NCI-H2107 treated with DMSO at 0.1 percent for 48 hours (cell line): ENCODE data around the gene IGFLR1.
"Not testable (repeated sequence)": the region's sequence is repeated elsewhere in the genome, so short reads cannot be mapped to it uniquely, and the experiment has no call there.

Source experiments
- DNase-seq: peaks from one replicate; lab custom pipeline; 2025; ENCODE audit not compliant: unreplicated experiment; lab: John Stamatoyannopoulos, UW

IGFLR1 gene

DNA sequence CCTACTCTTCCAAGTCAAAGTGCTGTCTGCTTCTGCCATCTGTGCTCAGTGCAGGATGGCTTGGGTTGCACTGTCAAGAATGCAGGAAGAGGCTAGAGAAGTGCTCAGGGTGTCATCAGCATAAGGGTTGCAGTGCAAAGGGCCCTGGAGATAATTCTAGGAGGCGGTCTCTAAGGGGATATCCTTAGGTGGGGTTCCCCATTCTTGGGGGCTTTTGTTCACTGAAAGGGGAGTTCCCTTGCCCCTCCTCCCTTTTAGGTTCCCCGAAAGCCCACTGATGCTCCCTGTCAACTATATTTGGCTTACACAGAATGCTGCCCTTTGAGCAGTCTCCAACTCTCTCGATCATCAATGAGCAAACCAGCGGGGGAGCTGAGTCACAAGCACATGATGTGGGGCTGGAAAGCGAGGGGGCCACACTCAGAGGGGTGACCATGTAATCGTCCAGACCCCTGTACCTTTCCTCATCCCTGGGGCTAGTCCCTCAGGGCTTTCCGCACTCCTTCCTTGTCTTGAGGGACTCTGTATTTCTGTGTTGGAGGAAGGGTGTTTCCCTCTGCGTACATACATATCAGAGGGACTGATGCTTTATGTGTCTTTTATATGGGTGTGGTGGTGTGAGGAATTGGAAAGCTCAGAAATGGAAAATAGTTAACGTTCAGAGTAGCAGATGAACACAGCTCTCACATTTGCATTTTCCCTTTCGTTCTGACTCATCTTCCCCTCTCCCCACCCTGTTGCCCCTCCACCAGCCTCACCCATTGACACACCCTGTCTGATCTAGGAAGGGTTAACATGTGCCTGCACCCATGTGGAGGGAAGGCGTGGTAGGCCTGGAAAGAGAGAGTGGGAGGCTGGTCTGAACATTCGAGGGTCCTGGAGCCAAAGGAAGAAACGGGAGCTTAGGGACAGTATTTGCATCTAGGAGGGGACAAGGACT is 31.2 kb downstream of the IGFLR1 start:
- DNase-seq, result no peak

DNA sequence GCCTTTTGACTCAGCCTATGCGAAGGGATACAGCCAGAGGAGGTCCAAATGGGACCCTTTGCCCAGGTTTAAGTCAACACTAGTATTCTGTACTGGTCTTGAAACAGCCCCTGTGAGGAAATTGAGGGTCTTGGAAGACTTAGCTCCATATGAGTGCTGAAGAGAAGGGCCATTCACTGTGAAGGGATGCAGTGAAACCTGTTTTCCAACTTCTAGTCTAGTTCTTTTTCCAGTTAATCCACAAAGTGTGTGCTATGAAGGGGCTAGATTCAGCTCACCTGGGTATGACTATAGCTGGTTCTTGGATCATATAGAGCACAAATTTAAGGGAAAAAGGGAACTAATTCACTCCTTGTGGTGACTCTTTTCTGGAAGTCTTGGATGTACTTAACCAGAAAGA is 33.9 kb downstream of the IGFLR1 start:
- DNase-seq, result no peak

DNA sequence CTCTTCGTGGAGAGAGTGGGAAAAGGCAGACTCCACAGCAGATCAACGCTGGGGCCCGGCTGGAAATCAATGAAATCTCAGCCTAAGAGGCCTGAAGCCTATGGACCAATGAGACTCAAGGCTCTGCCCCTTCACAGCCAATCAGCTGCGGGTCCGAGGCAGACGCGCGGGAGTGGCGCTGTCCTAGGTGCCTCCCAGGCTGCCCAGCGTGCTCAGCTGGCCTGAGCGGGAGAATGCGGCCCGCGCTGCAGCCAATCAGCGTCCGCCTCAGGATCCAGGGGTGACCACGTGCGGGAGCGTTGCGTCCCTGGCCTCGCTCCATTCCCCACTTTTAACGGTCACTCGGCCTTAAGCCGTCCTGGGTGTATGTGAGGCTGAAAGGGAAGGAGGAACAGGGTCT is 38.0 kb downstream of the IGFLR1 start, which contains the start of gene ZBTB32:
Gene ZBTB32 (plus strand): TSS at position 341 of the 400 bp plus-strand sequence. CDS start 10,069 bp downstream, outside the sequence.
- DNase-seq, result no peak

DNA sequence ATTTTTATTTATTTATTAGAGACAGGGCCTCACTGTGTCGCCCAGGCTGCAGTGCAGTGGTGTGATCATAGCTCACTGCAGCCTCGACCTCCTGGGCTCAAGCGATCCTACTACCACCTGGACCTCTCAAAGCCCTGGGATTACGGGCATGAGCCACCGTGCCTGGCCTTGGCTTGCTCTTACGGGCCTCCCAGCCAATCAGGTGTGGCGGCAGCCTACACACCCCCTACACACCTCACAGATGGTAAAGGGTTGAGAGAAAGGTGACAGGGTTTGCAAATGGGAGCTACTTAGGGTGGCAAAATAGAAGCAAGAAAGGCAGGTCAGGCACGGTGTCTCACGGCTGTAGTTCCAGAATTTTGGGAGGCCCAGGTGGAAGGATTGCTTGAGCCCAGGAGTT is 38.9 kb downstream of the IGFLR1 start:
- DNase-seq, result no peak

DNA sequence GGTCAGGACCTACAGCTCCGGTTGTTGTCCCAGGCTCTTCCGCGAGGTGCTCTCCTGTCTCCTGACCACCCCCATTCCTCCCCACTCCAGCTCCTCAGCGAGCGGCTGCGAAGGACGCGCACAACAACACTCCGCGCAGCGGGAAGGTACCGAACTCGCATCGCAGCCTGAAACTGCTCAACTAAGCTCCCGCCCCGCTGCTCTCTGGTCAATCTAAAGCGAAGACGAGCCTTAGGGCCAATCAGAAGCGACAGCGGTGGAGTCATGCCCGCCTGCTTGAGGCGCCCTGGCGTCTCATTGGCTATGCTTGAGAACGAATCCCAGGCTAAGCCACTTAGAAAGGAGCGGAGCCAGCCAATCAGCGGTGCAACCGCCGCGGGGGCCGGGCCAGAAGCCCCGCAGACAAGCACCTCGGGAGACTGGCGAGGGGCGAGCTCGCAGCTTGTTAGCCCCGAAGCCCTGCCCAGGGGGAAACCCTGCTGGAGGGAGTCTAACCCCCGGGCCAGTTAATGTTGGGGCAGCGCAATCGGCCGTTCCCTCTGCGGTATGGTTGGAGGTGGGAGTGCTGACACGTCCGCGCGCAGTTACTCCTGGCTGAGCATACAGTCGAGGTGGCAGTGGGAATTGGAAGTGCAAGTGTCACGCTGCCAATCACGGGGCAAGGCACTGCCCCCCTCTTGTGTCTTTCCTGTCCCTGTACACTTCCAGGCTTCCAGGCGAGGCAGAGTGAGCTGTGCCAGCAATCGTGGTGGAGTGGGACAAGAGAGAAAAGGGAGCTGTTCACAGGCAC is 39.8 kb downstream of the IGFLR1 start:
- DNase-seq, result peak; percentile 89

DNA sequence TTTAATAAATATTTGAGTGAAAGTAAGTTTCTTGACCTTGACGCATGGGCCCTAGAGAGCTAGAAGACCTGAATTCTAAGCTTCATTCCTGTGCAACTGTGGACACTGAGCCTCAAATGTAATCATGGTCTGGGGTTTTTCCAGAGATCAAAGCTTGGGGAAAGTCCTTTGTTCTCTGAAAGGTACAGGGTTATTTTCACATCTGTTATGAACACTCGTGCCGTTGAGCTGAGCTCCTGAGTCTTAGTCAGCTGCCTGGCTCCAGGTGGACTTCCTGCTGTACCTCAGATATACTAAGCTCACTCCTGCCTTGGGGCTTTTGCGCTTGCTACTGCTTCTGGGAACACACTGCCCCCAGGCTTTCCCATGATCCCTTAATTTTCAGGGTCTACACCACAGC is 45.4 kb downstream of the IGFLR1 start:
- DNase-seq, result no peak

DNA sequence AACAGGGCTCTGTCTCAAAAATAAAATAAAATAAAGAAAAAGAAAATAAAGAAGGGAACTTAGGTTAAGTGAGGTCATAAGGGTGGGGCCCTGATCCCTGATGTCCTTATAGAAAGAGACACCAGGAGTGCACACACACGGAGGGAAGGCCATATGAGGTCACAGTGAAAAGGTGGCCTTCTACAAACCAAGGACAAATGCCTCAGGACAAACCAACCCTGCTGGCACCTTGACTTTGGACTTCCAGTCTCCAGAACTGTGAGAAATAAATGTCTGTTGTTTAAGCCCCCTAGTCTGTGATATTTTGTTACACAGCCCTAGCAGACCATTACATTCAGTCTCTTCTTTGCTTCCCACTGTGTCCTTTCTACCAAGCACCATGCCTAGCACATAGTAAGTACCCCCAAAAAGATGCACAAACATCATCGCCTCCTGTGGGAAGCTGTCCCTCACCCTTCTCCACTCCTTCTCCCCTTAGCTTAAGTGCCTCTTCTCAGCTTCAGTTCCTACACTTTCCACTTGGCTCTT is 46.3 kb downstream of the IGFLR1 start:
- DNase-seq, result no peak

DNA sequence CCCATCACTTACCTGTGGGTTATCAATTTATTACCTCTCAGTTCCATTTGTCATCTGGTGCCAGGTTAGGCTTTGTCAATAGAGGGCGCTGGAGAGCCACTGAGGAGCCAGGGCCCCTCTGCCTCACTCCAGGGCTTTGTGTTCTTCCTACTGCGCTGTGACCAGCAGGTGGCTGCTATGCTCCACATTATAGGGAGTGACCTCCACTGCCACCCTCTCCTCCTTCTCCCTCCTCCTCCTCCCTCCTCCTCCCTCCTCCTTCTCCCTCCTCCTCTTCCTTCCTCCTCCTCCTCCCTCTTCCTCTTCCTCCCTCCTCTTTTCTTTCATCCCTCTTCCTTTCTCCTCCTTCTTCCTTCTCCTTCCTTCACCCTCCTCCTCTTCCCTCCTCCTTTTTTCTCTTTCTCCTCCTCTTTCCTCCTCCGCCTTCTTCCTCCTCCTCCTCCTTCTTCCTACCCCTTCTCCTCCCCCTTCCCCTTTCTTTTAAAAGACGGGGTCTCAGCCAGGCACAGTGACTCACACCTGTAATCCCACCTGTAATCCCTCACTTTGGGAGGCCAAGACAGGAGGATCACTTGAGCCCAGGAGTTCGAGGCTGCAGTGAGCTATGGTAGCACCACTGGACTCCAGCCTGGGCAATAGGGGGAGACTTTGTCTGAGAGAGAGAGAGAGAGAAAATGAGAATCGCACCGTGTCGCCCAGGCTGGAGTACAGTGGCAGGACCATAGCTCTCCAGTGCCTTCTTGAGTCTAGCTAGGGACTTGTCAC is 48.2 kb downstream of the IGFLR1 start:
- DNase-seq, result peak; percentile 64

DNA sequence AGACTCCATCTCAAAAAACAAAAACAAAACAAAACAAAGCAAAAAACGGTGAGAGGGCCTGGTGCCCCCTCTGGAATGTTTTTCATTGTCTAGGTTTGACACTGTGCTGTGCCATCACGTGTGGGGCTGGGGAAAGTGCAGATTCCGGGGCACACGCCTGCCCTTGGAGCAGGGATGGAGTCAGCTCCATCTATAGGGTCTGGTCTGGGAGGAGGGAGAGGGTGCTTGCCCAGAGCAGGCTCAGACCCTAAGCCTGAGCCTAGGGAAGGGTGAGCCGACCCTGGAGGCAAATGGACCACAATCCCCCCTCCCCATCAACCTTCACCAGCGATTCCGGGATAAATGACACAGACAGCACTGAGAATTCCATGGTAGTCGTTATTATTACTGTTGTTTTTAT is 48.8 kb downstream of the IGFLR1 start:
- no peak for DNase-seq

DNA sequence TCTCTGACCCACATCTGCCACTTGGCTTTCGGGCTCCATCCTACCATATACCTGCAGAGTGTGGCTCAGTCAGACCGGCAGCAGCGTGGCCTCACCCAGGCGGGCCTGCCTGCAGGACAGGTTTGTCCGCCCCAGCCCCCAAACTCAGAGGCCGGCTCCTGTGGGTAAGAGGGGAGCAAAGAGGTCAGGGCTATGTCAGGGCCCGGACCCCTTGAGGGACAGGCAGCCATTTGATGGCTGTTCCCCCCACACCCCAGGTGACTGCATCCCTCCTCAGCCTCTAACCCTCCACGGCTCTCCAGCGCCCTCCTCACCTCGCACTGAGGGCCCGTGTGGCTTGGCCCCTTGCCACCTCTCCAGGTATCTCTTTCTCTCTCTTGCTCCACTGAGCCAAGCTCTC is 50.2 kb downstream of the IGFLR1 start:
- peak; percentile 9 for DNase-seq

DNA sequence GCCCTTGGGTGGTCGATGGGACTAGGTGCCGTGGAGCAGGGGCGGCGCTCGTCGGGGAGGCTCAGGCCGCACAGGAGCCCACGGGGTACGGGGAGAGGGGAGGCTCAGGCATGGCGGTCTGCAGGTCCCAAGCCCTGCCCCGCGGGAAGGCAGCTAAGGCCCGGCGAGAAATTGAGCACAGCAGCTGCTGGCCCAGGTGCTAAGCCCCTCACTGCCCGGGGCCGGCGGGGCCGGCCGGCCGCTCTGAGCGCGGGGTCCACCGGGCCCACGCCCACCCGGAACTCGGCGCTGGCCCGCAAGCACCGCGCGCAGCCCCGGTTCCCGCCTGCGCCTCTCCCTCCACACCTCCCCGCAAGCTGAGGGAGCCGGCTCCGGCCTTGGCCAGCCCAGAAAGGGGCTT is 51.1 kb downstream of the IGFLR1 start:
- not testable (repeated sequence) for DNase-seq

DNA sequence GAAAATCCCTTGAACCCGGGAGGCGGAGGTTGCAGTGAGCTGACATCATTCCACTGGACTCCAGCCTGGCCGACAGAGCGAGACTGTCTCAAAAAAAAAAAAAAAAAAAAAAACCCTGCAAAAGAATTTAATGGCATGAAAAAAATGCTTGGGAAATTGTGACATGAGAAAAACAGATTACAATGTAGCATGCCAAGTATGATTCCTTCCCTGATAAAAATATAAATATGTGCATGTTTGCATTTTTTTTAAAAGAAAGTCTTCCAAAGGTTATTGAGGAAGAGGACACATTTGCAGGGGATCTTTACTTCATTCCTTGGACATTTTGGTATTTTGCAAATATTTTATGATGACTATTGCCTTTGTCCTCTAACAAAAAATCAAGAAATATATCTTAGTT is 52.4 kb downstream of the IGFLR1 start:
- DNase-seq, result no peak
